GM19467 (cell line): ENCODE measurements around the gene ATG5.

ENCODE experiments used
- ATAC-seq: cut with Tn5 transposase; IDR thresholded peaks from one replicate; pipeline ENCODE4 v1.9.1; 2021; ENCODE audit warnings: mild to moderate bottlenecking, moderate library complexity; ENCODE audit not compliant: unreplicated experiment

ATG5 gene

GRCh38 chr6:106134906-106135634 is 190.5 kb downstream of the ATG5 start:
- no peak for ATAC-seq
